GM12878 (cell line): ENCODE data around the gene LGALS3. TPM values are rescaled to one million over a fixed set of nuclear protein-coding genes. Genes with fewer than 3 reads are reported as not detected.

Experiments used
- CBFB ChIP-seq: IDR thresholded peaks from 2 replicates; pipeline ENCODE4 v1.6.1; 2016; ENCODE audit warnings: antibody characterized with exemption, low read depth
- EED ChIP-seq: sonication (generic); IDR thresholded peaks from 2 replicates; pipeline ENCODE4 v1.6.1; 2016; ENCODE audit warnings: antibody characterized with exemption, low read depth
- MYC ChIP-seq: IDR thresholded peaks from 2 replicates; pipeline ENCODE4 v1.6.1; 2011; ENCODE audit warnings: mild to moderate bottlenecking, low read length, moderate library complexity, inconsistent platforms; ENCODE audit not compliant: insufficient read depth, insufficient replicate concordance, insufficient read length, severe bottlenecking
- POLR2AphosphoS2 ChIP-seq: IDR thresholded peaks from 2 replicates; pipeline ENCODE4 v1.6.1; 2011; ENCODE audit warnings: low read depth, mild to moderate bottlenecking, low read length, improper control_type of control experiment, moderate library complexity
- RB1 ChIP-seq: fragments of 450-650 bp; formaldehyde crosslinking; IDR thresholded peaks from 2 replicates; pipeline ENCODE4 v1.6.1; 2017; ENCODE audit warnings: mild to moderate bottlenecking, borderline replicate concordance
- SP1 ChIP-seq: IDR thresholded peaks from one replicate; pipeline ENCODE4 v1.6.1; 2011; ENCODE audit warnings: low read depth, low read length
- ZSCAN29 ChIP-seq: fragments of 450-650 bp; IDR thresholded peaks from 2 replicates; pipeline ENCODE4 v1.6.1; 2017; ENCODE audit warnings: mild to moderate bottlenecking, moderate library complexity
- polyA plus RNA-seq, 11 experiments: library from polyadenylated mRNA; depleted of rRNA in 4 of 11; unstranded in 6 of 11; stranded (reverse) in 5 of 11; fragments of >200 nt; fragmentation: Nextera tagmentation in 4 of 11; fragmentation: Illumina TruSeq in 1 of 11; extraction: Ambion mirVana in 4 of 11; extraction: Trizol in 1 of 11; gene quantifications; 1 replicate in 1 of 11; 2 replicates in 10 of 11; pipeline versions ENCODE4 v1.2.1 to v1.2.3, GENCODE V29; 2011 to 2016; ENCODE audit warnings: inconsistent platforms in 2 of 11, missing spikeins in 2 of 11, low read depth in 1 of 11
- total RNA-seq, 4 experiments: library from RNA; depleted of rRNA in 3 of 4; stranded (reverse); fragments of >200 nt in 3 of 4; fragmentation: Illumina TruSeq in 1 of 4; extraction: Trizol in 1 of 4; gene quantifications; 2 replicates each; pipeline versions ENCODE4 v1.2.1 to v1.2.3, GENCODE V29; 2013 to 2021
- TF ChIP-seq, protein P1 (sequence below): IDR thresholded peaks from 2 replicates; pipeline ENCODE4 v1.6.1; 2012; ENCODE audit warnings: low read depth, low read length, improper control_type of control experiment
- TF ChIP-seq, protein P2 (sequence below): IDR thresholded peaks from 2 replicates; pipeline ENCODE4 v1.6.1; 2011; ENCODE audit warnings: mild to moderate bottlenecking, low read depth, low read length, moderate library complexity; ENCODE audit not compliant: insufficient replicate concordance

The LGALS3 gene
- total and polyA plus RNA-seq, 10 of the 15 experiments (the other 5 are each of a cell fraction or from before 2014, with no cell fraction given), result 1.5 to 34.2 (median 18.4) TPM

DNA sequence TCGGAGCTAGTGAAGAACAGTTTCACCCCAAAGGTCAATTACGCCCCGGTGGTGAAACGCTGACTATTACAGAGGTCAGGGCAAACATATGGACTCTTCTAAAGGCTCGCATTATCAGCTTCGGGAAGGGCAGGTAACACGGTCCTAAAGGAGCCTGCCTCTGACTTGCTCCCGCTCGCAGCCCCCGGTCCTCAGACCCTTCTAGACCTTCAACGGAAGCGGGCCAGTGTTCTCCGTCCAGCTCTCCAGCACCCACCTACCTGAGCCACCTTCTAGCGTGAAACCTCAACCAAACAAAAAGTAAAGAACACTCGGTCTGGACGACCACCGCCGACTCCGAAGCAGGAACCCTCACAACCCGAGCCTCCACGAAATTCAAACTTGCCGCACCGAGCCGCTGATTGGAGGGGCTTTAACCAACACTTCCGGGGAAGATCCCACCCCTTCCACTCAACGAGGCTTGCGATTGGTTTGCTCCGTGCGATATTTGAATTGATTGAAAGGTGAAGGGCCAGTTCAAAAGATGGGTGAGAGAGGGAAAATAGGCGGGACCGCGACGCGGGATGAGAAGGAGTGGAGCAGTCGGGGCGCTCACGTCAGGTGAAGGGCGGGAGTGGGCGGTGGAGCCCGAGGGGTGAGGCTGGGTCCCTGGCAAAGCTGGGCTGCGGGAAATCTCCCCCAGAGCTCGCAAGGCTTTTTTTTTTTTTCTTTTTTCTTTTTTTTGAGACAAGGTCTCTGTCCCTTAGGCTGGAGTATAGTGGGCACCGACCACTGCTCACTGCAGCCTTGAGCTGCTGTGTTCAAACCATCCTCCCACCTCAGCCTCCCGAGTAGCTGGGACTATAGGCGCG lies 62.4 kb downstream of the LGALS3 start, which contains the start of gene DLGAP5 (continued):
- TF ChIP-seq CBFB (peak; percentile 13; the same call in 1 of the 2 replicates), POLR2AphosphoS2 (no peak), EED (no peak), SP1 (peak; percentile 96), RB1 (peak; percentile 92; the same call in 1 of the 2 replicates), ZSCAN29 (no peak), MYC (no peak)
- TF ChIP-seq, protein P1, sequence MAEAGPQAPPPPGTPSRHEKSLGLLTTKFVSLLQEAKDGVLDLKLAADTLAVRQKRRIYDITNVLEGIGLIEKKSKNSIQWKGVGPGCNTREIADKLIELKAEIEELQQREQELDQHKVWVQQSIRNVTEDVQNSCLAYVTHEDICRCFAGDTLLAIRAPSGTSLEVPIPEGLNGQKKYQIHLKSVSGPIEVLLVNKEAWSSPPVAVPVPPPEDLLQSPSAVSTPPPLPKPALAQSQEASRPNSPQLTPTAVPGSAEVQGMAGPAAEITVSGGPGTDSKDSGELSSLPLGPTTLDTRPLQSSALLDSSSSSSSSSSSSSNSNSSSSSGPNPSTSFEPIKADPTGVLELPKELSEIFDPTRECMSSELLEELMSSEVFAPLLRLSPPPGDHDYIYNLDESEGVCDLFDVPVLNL, result peak; percentile 98
- TF ChIP-seq, protein P2, sequence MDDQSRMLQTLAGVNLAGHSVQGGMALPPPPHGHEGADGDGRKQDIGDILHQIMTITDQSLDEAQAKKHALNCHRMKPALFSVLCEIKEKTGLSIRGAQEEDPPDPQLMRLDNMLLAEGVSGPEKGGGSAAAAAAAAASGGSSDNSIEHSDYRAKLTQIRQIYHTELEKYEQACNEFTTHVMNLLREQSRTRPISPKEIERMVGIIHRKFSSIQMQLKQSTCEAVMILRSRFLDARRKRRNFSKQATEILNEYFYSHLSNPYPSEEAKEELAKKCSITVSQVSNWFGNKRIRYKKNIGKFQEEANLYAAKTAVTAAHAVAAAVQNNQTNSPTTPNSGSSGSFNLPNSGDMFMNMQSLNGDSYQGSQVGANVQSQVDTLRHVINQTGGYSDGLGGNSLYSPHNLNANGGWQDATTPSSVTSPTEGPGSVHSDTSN, result peak; percentile 94
- TF ChIP-seq, all 136 proteins: peak for 43
